H1 (cell line): Measurements from ENCODE around the gene ADCY5. TPM values are rescaled to one million over a fixed set of nuclear protein-coding genes. Genes with fewer than 3 reads are reported as not detected.

Experiments used
- CTCF ChIA-PET: fragments of 300-600 bp; sonication (Branson Sonifier 250); formaldehyde crosslinking; loops from one replicate; lab custom pipeline; 2021; ENCODE audit not compliant: partially characterized antibody; lab: Charles Lee
- POLR2A ChIA-PET: fragments of 300-600 bp; sonication (Branson Sonifier 250); formaldehyde crosslinking; loops from one replicate; lab custom pipeline; 2021; ENCODE audit warnings: inconsistent platforms; ENCODE audit not compliant: partially characterized antibody; lab: Charles Lee
- DNase-seq, 2 experiments: peaks; one replicate each; pipeline versions ENCODE4 v3.0.0 to v3.0.0-alpha.2; 2010 to 2022; ENCODE audit warnings: low spot score in 2 of 2, low read depth in 1 of 2, mixed read lengths in 1 of 2
- FAIRE-seq: peaks from 2 replicates; lab custom pipeline; 2011; peaks lifted over from hg19 to GRCh38; lab: Jason Lieb, UNC
- H2AFZ ChIP-seq: 2 replicates; pipeline ENCODE4 v1.8.1; 2012; ENCODE audit warnings: low read length, inconsistent platforms
- H2AK5ac ChIP-seq: 2 replicates; pipeline ENCODE4 v1.6.1; 2013; ENCODE audit warnings: low read depth, low read length
- H2BK120ac ChIP-seq: replicated peaks from 2 replicates; pipeline ENCODE3; 2013; ENCODE audit warnings: low read depth, low read length, inconsistent platforms
- H2BK12ac ChIP-seq: 2 replicates; pipeline ENCODE4 v1.6.1; 2013; ENCODE audit warnings: low read depth, low read length
- H2BK15ac ChIP-seq: 2 replicates; pipeline ENCODE4 v1.6.1; 2013; ENCODE audit warnings: low read length
- H2BK20ac ChIP-seq: 2 replicates; pipeline ENCODE4 v1.6.1; 2013; ENCODE audit warnings: low read length
- H2BK5ac ChIP-seq: 2 replicates; pipeline ENCODE4 v1.6.1; 2013; ENCODE audit warnings: low read depth, low read length
- H3K14ac ChIP-seq: 2 replicates; pipeline ENCODE4 v1.6.1; 2013; ENCODE audit warnings: inconsistent platforms; ENCODE audit not compliant: insufficient read length
- H3K18ac ChIP-seq: 2 replicates; pipeline ENCODE4 v1.6.1; 2013; ENCODE audit warnings: low read length; ENCODE audit errors: extremely low read depth
- H3K23ac ChIP-seq: 2 replicates; pipeline ENCODE4 v1.6.1; 2013; ENCODE audit warnings: inconsistent platforms; ENCODE audit not compliant: insufficient read length
- H3K23me2 ChIP-seq: 2 replicates; pipeline ENCODE4 v1.6.1; 2013; ENCODE audit warnings: low read depth, low read length
- H3K27ac ChIP-seq: 2 replicates; pipeline ENCODE4 v1.6.1; 2011; ENCODE audit warnings: low read depth, low read length, inconsistent platforms
- H3K27me3 ChIP-seq, 4 experiments: replicated peaks in 1 of 4; 1 replicate in 1 of 4; 2 replicates in 3 of 4; pipeline versions ENCODE4 v1.6.1 to v1.8.1; 2011 to 2013; ENCODE audit warnings: low read length in 3 of 4, mild to moderate bottlenecking in 3 of 4, inconsistent platforms in 2 of 4, mixed read lengths in 2 of 4, moderate library complexity in 1 of 4; ENCODE audit not compliant: control insufficient read depth in 3 of 4, insufficient read depth in 3 of 4; ENCODE audit errors: extremely low read depth in 1 of 4
- H3K36me3 ChIP-seq, 4 experiments: 2 replicates each; pipeline versions ENCODE4 v1.6.1 to v1.8.1; 2011 to 2013; ENCODE audit warnings: mild to moderate bottlenecking in 4 of 4, low read length in 3 of 4, moderate library complexity in 2 of 4, control low read depth in 1 of 4, inconsistent platforms in 1 of 4; ENCODE audit not compliant: insufficient read depth in 4 of 4, control insufficient read depth in 2 of 4
- H3K4ac ChIP-seq: replicated peaks from 2 replicates; pipeline ENCODE3; 2013; ENCODE audit warnings: low read length, low read depth, mixed read lengths, inconsistent platforms; ENCODE audit not compliant: insufficient read length
- H3K4me1 ChIP-seq, 4 experiments: replicated peaks in 1 of 4; 1 replicate in 1 of 4; 2 replicates in 3 of 4; pipeline versions ENCODE4 v1.6.1 to v1.8.1; 2011 to 2013; ENCODE audit warnings: low read length in 3 of 4, inconsistent platforms in 2 of 4, mixed read lengths in 1 of 4; ENCODE audit not compliant: insufficient read depth in 4 of 4, control insufficient read depth in 3 of 4
- H3K4me2 ChIP-seq, 2 experiments: 2 replicates each; pipeline versions ENCODE4 v1.6.1 to v1.8.1; 2011 to 2013; ENCODE audit warnings: low read depth in 2 of 2, low read length in 2 of 2, control low read depth in 1 of 2, inconsistent platforms in 1 of 2, mild to moderate bottlenecking in 1 of 2; ENCODE audit not compliant: insufficient read depth in 1 of 2
- H3K4me3 ChIP-seq, 4 experiments: fragments of 200-600, 300-600 bp in 1 of 4; sonication (generic), shearing (Covaris generic), sonication (Bioruptor Twin) in 1 of 4; 2 replicates each; pipeline versions ENCODE4 v1.5.1 to v1.8.1; 2011 to 2016; ENCODE audit warnings: low read length in 4 of 4, low read depth in 3 of 4, control low read depth in 2 of 4, inconsistent platforms in 2 of 4, mild to moderate bottlenecking in 2 of 4, mixed read lengths in 1 of 4, moderate library complexity in 1 of 4; ENCODE audit not compliant: insufficient read depth in 2 of 4; ENCODE audit errors: extremely low read depth in 1 of 4
- H3K56ac ChIP-seq: replicated peaks from 2 replicates; pipeline ENCODE3; 2013; ENCODE audit warnings: low read depth, mild to moderate bottlenecking, mixed read lengths, low read length, inconsistent platforms; ENCODE audit not compliant: insufficient read length
- H3K79me1 ChIP-seq: 2 replicates; pipeline ENCODE4 v1.6.1; 2013; ENCODE audit warnings: low read depth, low read length, control low read depth
- H3K79me2 ChIP-seq, 2 experiments: 2 replicates each; pipeline versions ENCODE4 v1.6.1 to v1.8.1; 2012 to 2013; ENCODE audit warnings: low read length in 2 of 2, mild to moderate bottlenecking in 2 of 2, inconsistent platforms in 1 of 2; ENCODE audit not compliant: insufficient read depth in 2 of 2, control insufficient read depth in 1 of 2
- H3K9ac ChIP-seq, 4 experiments: replicated peaks in 1 of 4; 1 replicate in 1 of 4; 2 replicates in 3 of 4; pipeline versions ENCODE4 v1.6.1 to v1.8.1; 2011 to 2013; ENCODE audit warnings: low read depth in 3 of 4, low read length in 3 of 4, control low read depth in 2 of 4, mild to moderate bottlenecking in 2 of 4, moderate library complexity in 2 of 4, inconsistent platforms in 1 of 4; ENCODE audit errors: extremely low read depth in 1 of 4
- H3K9me3 ChIP-seq, 2 experiments: 2 replicates each; pipeline versions ENCODE4 v1.6.1 to v1.8.1; 2012 to 2013; ENCODE audit warnings: mild to moderate bottlenecking in 2 of 2, moderate library complexity in 2 of 2, control low read depth in 1 of 2, inconsistent platforms in 1 of 2, low read depth in 1 of 2, low read length in 1 of 2, mixed read lengths in 1 of 2; ENCODE audit not compliant: insufficient read depth in 2 of 2
- H4K20me1 ChIP-seq, 2 experiments: replicated peaks in 1 of 2; 2 replicates each; pipeline versions ENCODE3 to v1.8.1; 2011 to 2013; ENCODE audit warnings: inconsistent platforms in 2 of 2, low read length in 2 of 2, mild to moderate bottlenecking in 1 of 2; ENCODE audit not compliant: insufficient read depth in 2 of 2, control insufficient read depth in 1 of 2
- H4K5ac ChIP-seq: 2 replicates; pipeline ENCODE4 v1.6.1; 2013; ENCODE audit warnings: low read length, low read depth, mixed read lengths, inconsistent platforms; ENCODE audit not compliant: insufficient read length
- H4K8ac ChIP-seq: 2 replicates; pipeline ENCODE4 v1.8.0; 2013; ENCODE audit warnings: mild to moderate bottlenecking, moderate library complexity, low read length, inconsistent platforms; ENCODE audit not compliant: insufficient read depth; ENCODE audit errors: extremely low read depth
- H4K91ac ChIP-seq: replicated peaks from 2 replicates; pipeline ENCODE3; 2013; ENCODE audit warnings: low read length, mixed read lengths, inconsistent platforms; ENCODE audit not compliant: insufficient read length
- ATF2 ChIP-seq: IDR thresholded peaks from 2 replicates; pipeline ENCODE4 v1.6.1; 2012; ENCODE audit warnings: low read length, inconsistent platforms
- CBX8 ChIP-seq: fragments of 300-800, 300-1000 bp; sonication (generic); IDR thresholded peaks from 2 replicates; pipeline ENCODE4 v1.7.1; 2016; ENCODE audit warnings: low read depth, low read length, borderline replicate concordance
- CHD1 ChIP-seq: IDR thresholded peaks from 2 replicates; pipeline ENCODE4 v1.6.1; 2012; ENCODE audit warnings: low read depth, low read length, improper control_type of control experiment
- E2F6 ChIP-seq: IDR thresholded peaks from 2 replicates; pipeline ENCODE4 v1.6.1; 2012; ENCODE audit warnings: inconsistent platforms
- EP300 ChIP-seq, 2 experiments: IDR thresholded peaks; 1 replicate in 1 of 2; 2 replicates in 1 of 2; pipeline ENCODE4 v1.6.1; 2011 to 2012; ENCODE audit warnings: low read depth in 2 of 2, low read length in 2 of 2, mild to moderate bottlenecking in 2 of 2, borderline replicate concordance in 1 of 2, inconsistent platforms in 1 of 2, moderate library complexity in 1 of 2
- HDAC6 ChIP-seq: IDR thresholded peaks from one replicate; pipeline ENCODE4 v1.7.1; 2012; ENCODE audit warnings: low read depth, mild to moderate bottlenecking, inconsistent platforms, low read length, moderate library complexity
- MAFK ChIP-seq: IDR thresholded peaks from 2 replicates; pipeline ENCODE4 v1.6.1; 2012; ENCODE audit warnings: low read depth, mild to moderate bottlenecking, improper control_type of control experiment, low read length
- MAX ChIP-seq: IDR thresholded peaks from 2 replicates; pipeline ENCODE4 v1.6.1; 2012; ENCODE audit warnings: inconsistent platforms
- RBBP5 ChIP-seq: IDR thresholded peaks from 2 replicates; pipeline ENCODE4 v1.7.1; 2012; ENCODE audit warnings: low read depth, mild to moderate bottlenecking, inconsistent platforms, low read length, moderate library complexity, borderline replicate concordance
- RXRA ChIP-seq: IDR thresholded peaks from 2 replicates; pipeline ENCODE4 v1.6.1; 2011; ENCODE audit warnings: low read depth, mild to moderate bottlenecking, low read length, moderate library complexity; ENCODE audit not compliant: insufficient read depth
- TCF12 ChIP-seq: IDR thresholded peaks from 2 replicates; pipeline ENCODE4 v1.6.1; 2011; ENCODE audit warnings: low read depth, mild to moderate bottlenecking, low read length
- TEAD4 ChIP-seq: IDR thresholded peaks from 2 replicates; pipeline ENCODE4 v1.6.1; 2012; ENCODE audit warnings: low read depth, low read length, inconsistent platforms, mixed read lengths
- WGBS, 2 experiments: shearing (Covaris generic) in 1 of 2; methylation state at CpG; one replicate each; pipeline versions ENCODE4 v1.1.6 to v1.1.7; 2013 to 2015; ENCODE audit warnings: low lambda C conversion rate in 2 of 2, mixed read lengths in 2 of 2, inconsistent platforms in 1 of 2, low coverage in 1 of 2, missing lambda C conversion rate in 1 of 2; ENCODE audit not compliant: insufficient replicate concordance in 2 of 2, insufficient coverage in 1 of 2, insufficient read length in 1 of 2; ENCODE audit errors: extremely low coverage in 1 of 2, missing lambda C conversion rate in 1 of 2; 5-methylcytosine and 5-hydroxymethylcytosine counted together
- polyA plus RNA-seq, 7 experiments: library from polyadenylated mRNA; depleted of rRNA in 3 of 7; stranded (reverse) in 5 of 7; unstranded in 2 of 7; fragments of >200 nt in 5 of 7; fragments of 200-250 nt in 2 of 7; gene quantifications; 1 replicate in 5 of 7; 2 replicates in 1 of 7; 4 replicates in 1 of 7; pipeline versions ENCODE4 v1.2.1 to v1.2.3, GENCODE V29; 2011 to 2013; ENCODE audit warnings: missing spikeins in 2 of 7, mixed read lengths in 2 of 7
- total RNA-seq: library from RNA; stranded (reverse); fragmentation: NEBNext Ultra II Directional; extraction: Animal tissue kit (Norgen Biotek cat#: 25700); gene quantifications from 2 replicates; pipeline ENCODE4 v1.2.1, GENCODE V29; 2021

Gene ADCY5
- total and polyA plus RNA-seq, 2 of the 8 experiments (the other 6 are each of a cell fraction or from before 2014, with no cell fraction given), result 18.9 to 40.8 TPM

- no peak overlapping the region for H3K27ac ChIP-seq
- H2BK120ac ChIP-seq, result no peak overlapping the region
- no peak overlapping the region for H2BK5ac ChIP-seq
- TF ChIP-seq CHD1 (no peak), ATF2 (no peak), TEAD4 (no peak), HDAC6 (no peak), E2F6 (no peak), CBX8 (no peak), TCF12 (no peak), MAX (no peak), MAFK (no peak), RBBP5 (no peak), RXRA (no peak), EP300 (IDR thresholded peaks at IDR 0.05; ENCODE audit: borderline replicate concordance in 1 of 2, low read depth in 2 of 2, low read length in 2 of 2) (no peak)
Observed at GRCh38 chr3:123244128-123244527, 204.8 kb downstream of the ADCY5 start.

More at GRCh38 chr3:123244128-123244527, 204.8 kb downstream of the ADCY5 start:
- Histone ChIP-seq H3K56ac (no peak overlapping the region), H2BK15ac (no peak overlapping the region), H2BK12ac (no peak overlapping the region), H3K23me2 (no peaks in the 10 kb centered on the region; the same call in 1 of the 2 replicates), H3K23ac (no peak overlapping the region), H3K79me2 (no peaks in the 10 kb centered on the region), H3K14ac (no peak overlapping the region), H2AFZ (no peak overlapping the region), H3K27me3 (no peaks in the 10 kb centered on the region), H4K8ac (no peak overlapping the region), H4K91ac (no peak overlapping the region), H3K4me1 (no peaks in the 10 kb centered on the region), H3K36me3 (no peaks in the 10 kb centered on the region; a peak in 1 of 8 replicates), H3K4ac (no peak overlapping the region), H3K18ac (no peak overlapping the region), H4K20me1 (no peaks in the 10 kb centered on the region), H3K4me2 (no peak overlapping the region), H2AK5ac (no peak overlapping the region), H2BK20ac (no peak overlapping the region), H3K9me3 (no peaks in the 10 kb centered on the region), H3K79me1 (no peaks in the 10 kb centered on the region), H4K5ac (no peak overlapping the region), H3K4me3 (no peak overlapping the region), H3K9ac (no peak overlapping the region)
- no peak for DNase-seq
- 93% methylated on average over 4 of the region's 4 CpGs; no CpG with 5 or more reads in 1 of the 2 experiments for WGBS, 2 experiments
- no peak for FAIRE-seq
- CTCF ChIA-PET, result interaction anchor here (0.8 kb wide), 1 partner anchor 9 kb away, joined by 3 read pairs; no protein-coding TSS in a partner anchor
- POLR2A ChIA-PET, result no interaction called here
